ENCODE data around the gene RPL35.

RPL35 gene

DNA sequence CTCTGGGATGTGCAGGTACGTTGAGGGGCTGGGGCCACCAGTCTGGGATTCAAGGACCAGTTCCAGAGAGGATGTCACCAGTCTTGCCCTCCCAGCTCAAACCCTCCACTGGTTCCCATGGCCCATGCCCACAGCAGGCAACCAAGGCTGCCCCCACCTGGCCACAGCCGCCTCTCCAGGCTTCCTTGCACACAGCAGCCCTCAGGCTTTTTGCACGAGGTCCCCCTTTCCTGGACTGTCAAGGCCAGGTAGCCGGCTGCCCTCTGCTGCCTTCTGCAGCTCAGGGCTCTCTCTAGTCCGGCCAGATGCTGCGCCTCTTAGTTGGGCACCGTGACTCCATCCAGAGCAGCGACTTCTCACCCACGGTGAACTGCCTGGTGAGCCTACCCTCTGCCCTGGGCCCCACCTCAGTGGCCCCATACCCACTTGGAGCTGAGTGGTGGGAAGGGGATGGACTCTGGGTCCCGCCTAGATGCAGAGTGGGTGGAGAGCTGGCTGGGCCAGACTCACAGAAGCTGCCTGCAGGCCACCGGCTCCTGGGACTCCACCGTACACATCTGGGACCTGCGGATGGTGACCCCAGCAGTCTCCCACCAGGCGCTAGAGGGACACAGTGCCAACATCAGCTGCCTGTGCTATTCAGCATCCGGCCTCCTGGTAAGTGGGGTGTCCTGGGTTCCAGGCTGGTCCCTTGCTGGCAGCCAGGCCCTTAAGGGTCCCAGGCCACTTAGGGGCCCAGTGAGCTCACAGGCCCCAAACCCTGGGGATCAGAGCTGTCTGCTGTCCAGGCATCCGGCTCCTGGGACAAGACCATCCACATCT lies 5.6 kb downstream of the RPL35 start:
- H3K27ac ChIP-seq, result no peak overlapping the region
- TF ChIP-seq, protein P1, sequence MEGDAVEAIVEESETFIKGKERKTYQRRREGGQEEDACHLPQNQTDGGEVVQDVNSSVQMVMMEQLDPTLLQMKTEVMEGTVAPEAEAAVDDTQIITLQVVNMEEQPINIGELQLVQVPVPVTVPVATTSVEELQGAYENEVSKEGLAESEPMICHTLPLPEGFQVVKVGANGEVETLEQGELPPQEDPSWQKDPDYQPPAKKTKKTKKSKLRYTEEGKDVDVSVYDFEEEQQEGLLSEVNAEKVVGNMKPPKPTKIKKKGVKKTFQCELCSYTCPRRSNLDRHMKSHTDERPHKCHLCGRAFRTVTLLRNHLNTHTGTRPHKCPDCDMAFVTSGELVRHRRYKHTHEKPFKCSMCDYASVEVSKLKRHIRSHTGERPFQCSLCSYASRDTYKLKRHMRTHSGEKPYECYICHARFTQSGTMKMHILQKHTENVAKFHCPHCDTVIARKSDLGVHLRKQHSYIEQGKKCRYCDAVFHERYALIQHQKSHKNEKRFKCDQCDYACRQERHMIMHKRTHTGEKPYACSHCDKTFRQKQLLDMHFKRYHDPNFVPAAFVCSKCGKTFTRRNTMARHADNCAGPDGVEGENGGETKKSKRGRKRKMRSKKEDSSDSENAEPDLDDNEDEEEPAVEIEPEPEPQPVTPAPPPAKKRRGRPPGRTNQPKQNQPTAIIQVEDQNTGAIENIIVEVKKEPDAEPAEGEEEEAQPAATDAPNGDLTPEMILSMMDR (conservative IDR thresholded peaks at IDR 0.05), result peak; percentile 56
- no peak for TF ChIP-seq ZFX (IDR thresholded peaks at IDR 0.05)

DNA sequence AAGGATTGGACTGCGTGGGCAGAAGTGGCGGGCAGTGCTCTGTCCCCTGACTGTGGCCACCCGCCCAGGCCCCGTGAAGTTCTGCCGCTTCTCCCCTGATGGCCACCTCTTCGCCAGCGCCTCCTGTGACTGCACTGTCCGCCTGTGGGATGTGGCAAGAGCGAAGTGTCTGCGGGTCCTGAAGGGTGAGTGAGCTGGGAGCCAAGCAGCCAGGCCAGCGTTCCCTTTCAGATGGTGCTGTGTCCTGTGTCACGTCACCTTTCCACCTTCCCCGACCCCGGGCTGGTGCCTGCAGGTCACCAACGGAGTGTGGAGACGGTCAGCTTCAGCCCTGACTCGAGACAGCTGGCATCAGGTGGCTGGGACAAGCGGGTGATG lies 6.2 kb downstream of the RPL35 start:
- no peak overlapping the region for H3K27ac ChIP-seq
- TF ChIP-seq, protein P1 (conservative IDR thresholded peaks at IDR 0.05), result no peak
- TF ChIP-seq ZFX (IDR thresholded peaks at IDR 0.05), result no peak

DNA sequence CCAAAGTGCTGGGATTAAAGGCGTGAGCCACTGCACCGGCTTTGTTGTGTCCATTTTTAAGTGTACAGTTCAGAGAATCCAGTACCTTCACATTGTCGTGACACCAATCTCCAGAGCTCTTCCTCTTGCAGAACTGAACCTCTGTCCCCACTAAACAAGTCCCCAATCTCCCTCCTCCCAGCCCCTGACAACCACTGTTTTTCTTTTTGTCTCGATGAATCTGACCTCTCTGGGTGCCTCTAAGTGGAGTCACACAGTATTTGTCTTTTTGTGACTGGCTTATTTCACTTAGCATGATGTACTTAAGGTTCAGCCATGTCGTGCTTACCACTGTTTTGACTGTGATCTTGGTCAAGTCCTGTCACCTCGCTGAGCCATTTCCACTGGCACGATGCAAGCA lies 6.9 kb downstream of the RPL35 start:
- TF ChIP-seq ZFX (IDR thresholded peaks at IDR 0.05), result no peak
- TF ChIP-seq, protein P1 (conservative IDR thresholded peaks at IDR 0.05), result no peak
- H3K27ac ChIP-seq, result no peak overlapping the region

DNA sequence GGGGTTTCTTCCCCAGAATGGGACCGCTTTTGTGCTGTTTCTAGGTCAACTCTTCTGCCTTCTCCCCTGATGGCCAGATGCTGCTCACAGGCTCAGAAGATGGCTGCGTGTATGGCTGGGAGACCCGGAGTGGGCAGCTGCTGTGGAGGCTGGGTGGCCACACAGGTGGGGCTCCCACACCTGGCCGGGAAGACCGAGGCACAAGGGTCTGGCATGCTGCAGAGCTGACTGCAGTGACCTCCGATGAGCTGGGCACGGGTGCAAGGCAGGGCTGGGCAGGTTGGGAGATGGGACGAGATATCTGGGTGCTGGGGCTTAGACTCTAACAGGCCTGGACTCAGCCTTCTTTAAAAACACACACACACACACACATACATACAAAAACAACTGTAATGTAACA lies 7.6 kb downstream of the RPL35 start:
- H3K27ac ChIP-seq, result no peak overlapping the region
- TF ChIP-seq, protein P1 (conservative IDR thresholded peaks at IDR 0.05), result no peak
- no peak for TF ChIP-seq ZFX (IDR thresholded peaks at IDR 0.05)

DNA sequence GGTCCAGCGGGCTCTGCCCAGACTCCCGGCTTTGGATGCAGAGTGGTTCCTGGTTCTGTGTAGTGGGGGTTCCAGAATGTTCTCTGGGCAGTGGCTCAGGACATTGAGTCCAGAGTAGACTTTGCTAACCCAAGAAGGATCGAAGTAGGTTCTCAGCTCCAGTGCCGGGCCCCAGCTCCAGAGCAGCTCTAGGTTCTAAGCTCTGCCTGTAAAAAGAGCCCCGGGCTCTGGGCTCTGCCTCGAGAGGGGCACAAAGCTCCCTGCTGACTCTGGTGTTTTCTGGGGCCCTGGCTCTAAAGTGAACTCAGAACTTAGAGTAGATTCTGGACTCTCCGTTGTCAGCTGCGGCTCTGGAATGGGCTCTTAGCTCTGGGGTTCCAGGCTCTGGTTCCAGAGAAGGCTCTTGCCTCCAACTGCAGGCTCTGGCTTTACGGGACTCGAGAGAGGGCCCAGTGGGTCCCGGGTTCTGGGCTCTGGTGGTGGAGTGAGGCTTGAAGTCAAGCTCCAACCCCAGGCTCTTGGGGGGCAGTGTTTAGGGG lies 8.1 kb downstream of the RPL35 start:
- TF ChIP-seq ZFX (IDR thresholded peaks at IDR 0.05), result no peak
- TF ChIP-seq, protein P1 (conservative IDR thresholded peaks at IDR 0.05), result no peak
- peak overlapping the region; percentile 17; the same call in 1 of the 2 replicates for H3K27ac ChIP-seq

DNA sequence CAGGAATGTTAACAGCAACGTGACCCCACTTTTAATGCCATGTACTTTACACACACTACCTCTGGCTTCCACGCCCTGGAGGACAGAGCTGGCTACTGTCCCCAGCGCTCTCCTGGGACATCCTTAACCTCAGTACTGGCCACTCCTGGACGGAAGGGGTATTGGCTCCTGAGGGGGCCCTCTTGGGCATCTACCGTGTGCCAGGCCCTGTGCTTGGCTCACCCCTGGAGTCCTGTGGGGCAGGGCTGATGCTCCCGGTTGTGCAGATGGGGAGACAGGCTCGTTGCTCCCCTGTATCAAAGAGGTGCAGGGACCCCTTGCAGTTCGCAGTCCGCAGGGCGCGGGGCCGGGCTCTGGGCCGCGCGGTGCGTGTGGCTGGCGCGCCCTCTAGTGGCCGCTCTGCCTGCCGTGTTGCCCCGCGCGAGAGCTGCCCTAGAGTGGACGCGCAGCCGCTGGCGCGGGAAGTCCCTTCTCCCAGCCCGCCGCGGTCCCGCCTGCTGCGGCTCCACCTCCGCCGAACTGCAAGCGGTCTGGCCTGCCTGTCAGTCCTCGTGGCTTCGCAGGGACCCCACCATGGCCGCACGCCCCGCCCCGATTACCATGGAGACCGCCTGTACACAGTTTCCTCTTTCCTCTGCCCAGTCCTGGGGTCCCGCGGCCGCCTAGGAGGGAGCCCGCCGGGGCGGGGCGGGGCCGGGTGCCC lies 8.8 kb downstream of the RPL35 start, which contains the start of gene WDR38:
Gene WDR38 (plus strand): TSS at position 632 of the 703 bp plus-strand sequence. CDS start 72 bp downstream, outside the sequence.
- TF ChIP-seq ZFX (IDR thresholded peaks at IDR 0.05), result no peak
- TF ChIP-seq, protein P1 (conservative IDR thresholded peaks at IDR 0.05), result peak; percentile 100
- H3K27ac ChIP-seq, result peak within 1 kb of the TSS; percentile 17; the same call in 1 of the 2 replicates

Measured in C4-2B (cell line).